K562 (cell line): ENCODE results near the gene KLHL12. TPM values are rescaled to one million over a fixed set of nuclear protein-coding genes. Genes with fewer than 3 reads are reported as not detected.

Experiments
- ASH1L ChIP-seq: fragments of 450-650 bp; IDR thresholded peaks from 2 replicates; pipeline ENCODE4 v1.6.1; 2018; ENCODE audit warnings: borderline replicate concordance, mild to moderate bottlenecking, low read depth; ENCODE audit not compliant: partially characterized antibody
- CCNT2 ChIP-seq: IDR thresholded peaks from 2 replicates; pipeline ENCODE4 v1.6.1; 2011; ENCODE audit warnings: borderline replicate concordance, low read depth, mild to moderate bottlenecking, moderate library complexity, mixed read lengths, low read length; ENCODE audit not compliant: insufficient read length; ENCODE audit errors: extremely low read depth
- GABPB2 ChIP-seq: fragments of 250-450 bp; sonication (Bioruptor Pico); conservative IDR thresholded peaks from 2 replicates; pipeline ENCODE4 v1.5.1; 2021; ENCODE audit warnings: mild to moderate bottlenecking
- JUND ChIP-seq, 2 experiments: IDR thresholded peaks; 2 replicates in 1 of 2; 3 replicates in 1 of 2; pipeline ENCODE4 v1.6.1; 2011; ENCODE audit warnings: borderline replicate concordance in 2 of 2, low read depth in 2 of 2, low read length in 2 of 2, improper control_type of control experiment in 1 of 2, missing biosample characterization in 1 of 2, missing genetic modification characterization in 1 of 2, missing genetic modification reagents in 1 of 2
- KDM2B ChIP-seq: fragments of 250-450 bp; sonication (Bioruptor Pico); IDR thresholded peaks from 2 replicates; pipeline ENCODE4 v1.8.0; 2021; ENCODE audit warnings: mild to moderate bottlenecking, moderate library complexity
- SMARCE1 ChIP-seq: fragments of 450-650 bp; IDR thresholded peaks from 2 replicates; pipeline ENCODE4 v1.7.1; 2016; ENCODE audit warnings: mild to moderate bottlenecking
- SUPT5H ChIP-seq: fragments of 450-650 bp; IDR thresholded peaks from 2 replicates; pipeline ENCODE4 v1.6.1; 2016
- TAF1 ChIP-seq: IDR thresholded peaks from 2 replicates; pipeline ENCODE4 v1.6.1; 2011; ENCODE audit warnings: mild to moderate bottlenecking, low read length, moderate library complexity; ENCODE audit not compliant: insufficient read depth, control insufficient read depth, severe bottlenecking; ENCODE audit errors: extremely low read depth
- ZNF23 ChIP-seq: fragments of 250-450 bp; sonication (Bioruptor Pico); IDR thresholded peaks from 2 replicates; pipeline ENCODE4 v1.4.0; 2020; ENCODE audit warnings: mild to moderate bottlenecking
- ZNF282 ChIP-seq: sonication (generic); formaldehyde crosslinking; IDR thresholded peaks from 2 replicates; pipeline ENCODE4 v1.8.1; 2023; ENCODE audit warnings: missing genetic modification reagents
- ZNF316 ChIP-seq: fragments of 450-650 bp; IDR thresholded peaks from 2 replicates; pipeline ENCODE4 v1.6.1; 2016
- ZNF551 ChIP-seq: fragments of 250-450 bp; sonication (Bioruptor Pico); IDR thresholded peaks from 2 replicates; pipeline ENCODE4 v1.5.0; 2021; ENCODE audit warnings: mild to moderate bottlenecking, moderate library complexity
- ZNF668 ChIP-seq: fragments of 250-450 bp; sonication (Bioruptor Pico); IDR thresholded peaks from 2 replicates; pipeline ENCODE4 v1.8.0; 2022; ENCODE audit warnings: mild to moderate bottlenecking, inconsistent platforms
- polyA plus RNA-seq, 8 experiments: library from polyadenylated mRNA; depleted of rRNA in 4 of 8; stranded (reverse) in 5 of 8; unstranded in 3 of 8; fragments of >200 nt; fragmentation: Nextera tagmentation in 2 of 8; fragmentation: Illumina TruSeq in 1 of 8; extraction: Ambion mirVana in 2 of 8; extraction: Trizol in 1 of 8; gene quantifications; 2 replicates each; pipeline versions ENCODE4 v1.2.1 to v1.2.3, GENCODE V29; 2011 to 2014; ENCODE audit warnings: inconsistent platforms in 1 of 8, missing spikeins in 1 of 8
- total RNA-seq, 7 experiments: library from RNA; depleted of rRNA in 6 of 7; stranded (reverse); fragments of >200 nt in 6 of 7; fragmentation: Illumina TruSeq in 2 of 7; extraction: Trizol in 2 of 7; gene quantifications; 2 replicates each; pipeline versions ENCODE4 v1.2.1 to v1.2.3, GENCODE V29; 2011 to 2021; ENCODE audit warnings: low replicate concordance in 1 of 7
- TF ChIP-seq, protein P1 (sequence below): IDR thresholded peaks from 2 replicates; pipeline ENCODE4 v1.6.1; 2014; ENCODE audit warnings: antibody characterized with exemption
- TF ChIP-seq, protein P2 (sequence below), 3 experiments: IDR thresholded peaks in 2 of 3; conservative IDR thresholded peaks in 1 of 3; 2 replicates each; pipeline ENCODE4 v1.5.1; 2011 to 2012; ENCODE audit warnings: low read length in 3 of 3, mild to moderate bottlenecking in 3 of 3, control low read depth in 2 of 3, improper control_type of control experiment in 1 of 3, inconsistent platforms in 1 of 3, low read depth in 1 of 3, mixed read lengths in 1 of 3, moderate library complexity in 1 of 3; ENCODE audit not compliant: insufficient read depth in 2 of 3
- TF ChIP-seq, protein P3 (sequence below): fragments of 250-450 bp; sonication (Bioruptor Pico); IDR thresholded peaks from 2 replicates; pipeline ENCODE4 v1.9.0; 2021; ENCODE audit warnings: mild to moderate bottlenecking, inconsistent platforms
- TF ChIP-seq, protein P4 (sequence below): sonication (generic); formaldehyde crosslinking; IDR thresholded peaks from 2 replicates; pipeline ENCODE4 v1.8.1; 2023; ENCODE audit warnings: mild to moderate bottlenecking, missing genetic modification reagents, moderate library complexity
- TF ChIP-seq, protein P5 (sequence below): sonication (generic); formaldehyde crosslinking; IDR thresholded peaks from 2 replicates; pipeline ENCODE4 v1.8.0; 2022; ENCODE audit warnings: missing genetic modification reagents, mild to moderate bottlenecking, moderate library complexity, borderline replicate concordance

KLHL12 gene
- total and polyA plus RNA-seq, 9 of the 15 experiments (the other 6 are each of a cell fraction or from before 2014, with no cell fraction given), result 23.1 to 85.1 (median 35.0) TPM

DNA sequence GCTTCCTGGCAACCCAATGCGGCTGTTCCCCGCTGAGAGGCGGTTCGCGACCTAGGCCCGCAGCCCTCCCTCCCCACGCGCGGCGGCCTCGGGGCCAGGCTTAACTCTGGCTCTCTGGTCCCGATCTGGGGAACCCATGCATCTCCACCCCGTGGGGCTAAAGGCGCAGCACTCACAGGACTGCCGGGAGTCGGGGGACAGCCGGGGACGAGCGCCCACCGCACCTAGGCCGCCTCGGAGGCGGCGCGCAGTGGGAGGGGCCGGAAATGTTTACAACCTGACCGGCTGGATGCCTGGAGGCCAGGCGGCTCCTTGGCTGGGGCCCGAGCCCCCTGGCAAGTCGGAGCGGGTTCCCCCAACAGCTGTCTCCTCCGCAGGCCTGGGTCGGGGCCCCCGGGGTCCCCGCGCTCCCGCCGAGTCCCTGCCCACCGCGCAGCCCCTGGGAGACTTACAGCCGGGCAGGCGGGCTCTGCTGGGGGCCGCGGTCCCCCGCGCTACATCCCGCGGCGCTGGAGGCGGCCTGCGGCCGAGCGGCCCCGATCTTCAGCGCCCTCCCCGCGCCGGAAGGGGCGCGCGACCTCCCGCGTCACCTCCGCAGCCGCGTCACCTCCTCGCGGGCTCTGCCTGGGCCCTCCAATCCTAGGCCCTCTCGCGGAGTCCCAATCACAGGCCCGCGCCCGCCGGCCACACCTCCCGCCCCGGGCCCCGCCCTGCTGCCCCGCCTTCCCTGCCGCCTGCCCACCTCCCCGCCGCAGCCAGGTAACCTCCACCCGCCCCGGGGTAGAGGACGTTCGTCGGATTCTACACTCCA is 30.9 kb upstream of the KLHL12 start, which contains the start of gene ADIPOR1 (continued):
- TF ChIP-seq ZNF316 (no peak), JUND (IDR thresholded peaks at IDR 0.05; ENCODE audit: borderline replicate concordance, low read depth, low read length) (peak; percentile 69), JUND (tag; IDR thresholded peaks at IDR 0.05; ENCODE audit: borderline replicate concordance, low read depth, low read length) (no peak; the same call in 2 of the 3 replicates), CCNT2 (peak; percentile 92), ZNF668 (CRISPR knock-in tag) (0 out of 2 replicates have a peak, but pooled peaks have one; percentile 51), ZNF551 (CRISPR knock-in tag) (no peak), KDM2B (CRISPR knock-in tag) (peak; percentile 47; the same call in 1 of the 2 replicates), ASH1L (no peak), SUPT5H (0 out of 2 replicates have a peak, but pooled peaks have one; percentile 64), TAF1 (peak; percentile 72), ZNF23 (CRISPR knock-in tag) (no peak), SMARCE1 (peak; percentile 32; the same call in 1 of the 2 replicates), GABPB2 (0 out of 2 replicates have a peak, but pooled peaks have one; percentile 33), ZNF282 (CRISPR knock-in tag) (peak; percentile 65; the same call in 1 of the 2 replicates)
- TF ChIP-seq, protein P1, sequence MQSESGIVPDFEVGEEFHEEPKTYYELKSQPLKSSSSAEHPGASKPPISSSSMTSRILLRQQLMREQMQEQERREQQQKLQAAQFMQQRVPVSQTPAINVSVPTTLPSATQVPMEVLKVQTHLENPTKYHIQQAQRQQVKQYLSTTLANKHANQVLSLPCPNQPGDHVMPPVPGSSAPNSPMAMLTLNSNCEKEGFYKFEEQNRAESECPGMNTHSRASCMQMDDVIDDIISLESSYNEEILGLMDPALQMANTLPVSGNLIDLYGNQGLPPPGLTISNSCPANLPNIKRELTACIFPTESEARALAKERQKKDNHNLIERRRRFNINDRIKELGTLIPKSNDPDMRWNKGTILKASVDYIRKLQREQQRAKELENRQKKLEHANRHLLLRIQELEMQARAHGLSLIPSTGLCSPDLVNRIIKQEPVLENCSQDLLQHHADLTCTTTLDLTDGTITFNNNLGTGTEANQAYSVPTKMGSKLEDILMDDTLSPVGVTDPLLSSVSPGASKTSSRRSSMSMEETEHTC, result no peak
- TF ChIP-seq, protein P2, sequence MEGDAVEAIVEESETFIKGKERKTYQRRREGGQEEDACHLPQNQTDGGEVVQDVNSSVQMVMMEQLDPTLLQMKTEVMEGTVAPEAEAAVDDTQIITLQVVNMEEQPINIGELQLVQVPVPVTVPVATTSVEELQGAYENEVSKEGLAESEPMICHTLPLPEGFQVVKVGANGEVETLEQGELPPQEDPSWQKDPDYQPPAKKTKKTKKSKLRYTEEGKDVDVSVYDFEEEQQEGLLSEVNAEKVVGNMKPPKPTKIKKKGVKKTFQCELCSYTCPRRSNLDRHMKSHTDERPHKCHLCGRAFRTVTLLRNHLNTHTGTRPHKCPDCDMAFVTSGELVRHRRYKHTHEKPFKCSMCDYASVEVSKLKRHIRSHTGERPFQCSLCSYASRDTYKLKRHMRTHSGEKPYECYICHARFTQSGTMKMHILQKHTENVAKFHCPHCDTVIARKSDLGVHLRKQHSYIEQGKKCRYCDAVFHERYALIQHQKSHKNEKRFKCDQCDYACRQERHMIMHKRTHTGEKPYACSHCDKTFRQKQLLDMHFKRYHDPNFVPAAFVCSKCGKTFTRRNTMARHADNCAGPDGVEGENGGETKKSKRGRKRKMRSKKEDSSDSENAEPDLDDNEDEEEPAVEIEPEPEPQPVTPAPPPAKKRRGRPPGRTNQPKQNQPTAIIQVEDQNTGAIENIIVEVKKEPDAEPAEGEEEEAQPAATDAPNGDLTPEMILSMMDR (IDR thresholded peaks at IDR 0.05 in 2 of 3, conservative IDR thresholded peaks at IDR 0.05 in 1 of 3; ENCODE audit: insufficient read depth in 2 of 3, low read depth in 1 of 3, low read length in 3 of 3), result peak in 2 of 3 experiments; percentile 3 to 21; a peak in 1 of 6 replicates
- TF ChIP-seq, protein P3, sequence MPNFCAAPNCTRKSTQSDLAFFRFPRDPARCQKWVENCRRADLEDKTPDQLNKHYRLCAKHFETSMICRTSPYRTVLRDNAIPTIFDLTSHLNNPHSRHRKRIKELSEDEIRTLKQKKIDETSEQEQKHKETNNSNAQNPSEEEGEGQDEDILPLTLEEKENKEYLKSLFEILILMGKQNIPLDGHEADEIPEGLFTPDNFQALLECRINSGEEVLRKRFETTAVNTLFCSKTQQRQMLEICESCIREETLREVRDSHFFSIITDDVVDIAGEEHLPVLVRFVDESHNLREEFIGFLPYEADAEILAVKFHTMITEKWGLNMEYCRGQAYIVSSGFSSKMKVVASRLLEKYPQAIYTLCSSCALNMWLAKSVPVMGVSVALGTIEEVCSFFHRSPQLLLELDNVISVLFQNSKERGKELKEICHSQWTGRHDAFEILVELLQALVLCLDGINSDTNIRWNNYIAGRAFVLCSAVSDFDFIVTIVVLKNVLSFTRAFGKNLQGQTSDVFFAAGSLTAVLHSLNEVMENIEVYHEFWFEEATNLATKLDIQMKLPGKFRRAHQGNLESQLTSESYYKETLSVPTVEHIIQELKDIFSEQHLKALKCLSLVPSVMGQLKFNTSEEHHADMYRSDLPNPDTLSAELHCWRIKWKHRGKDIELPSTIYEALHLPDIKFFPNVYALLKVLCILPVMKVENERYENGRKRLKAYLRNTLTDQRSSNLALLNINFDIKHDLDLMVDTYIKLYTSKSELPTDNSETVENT (CRISPR knock-in tag), result peak; percentile 97
- TF ChIP-seq, protein P4, sequence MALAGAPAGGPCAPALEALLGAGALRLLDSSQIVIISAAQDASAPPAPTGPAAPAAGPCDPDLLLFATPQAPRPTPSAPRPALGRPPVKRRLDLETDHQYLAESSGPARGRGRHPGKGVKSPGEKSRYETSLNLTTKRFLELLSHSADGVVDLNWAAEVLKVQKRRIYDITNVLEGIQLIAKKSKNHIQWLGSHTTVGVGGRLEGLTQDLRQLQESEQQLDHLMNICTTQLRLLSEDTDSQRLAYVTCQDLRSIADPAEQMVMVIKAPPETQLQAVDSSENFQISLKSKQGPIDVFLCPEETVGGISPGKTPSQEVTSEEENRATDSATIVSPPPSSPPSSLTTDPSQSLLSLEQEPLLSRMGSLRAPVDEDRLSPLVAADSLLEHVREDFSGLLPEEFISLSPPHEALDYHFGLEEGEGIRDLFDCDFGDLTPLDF (CRISPR knock-in tag), result peak; percentile 56; the same call in 1 of the 2 replicates
- TF ChIP-seq, protein P5, sequence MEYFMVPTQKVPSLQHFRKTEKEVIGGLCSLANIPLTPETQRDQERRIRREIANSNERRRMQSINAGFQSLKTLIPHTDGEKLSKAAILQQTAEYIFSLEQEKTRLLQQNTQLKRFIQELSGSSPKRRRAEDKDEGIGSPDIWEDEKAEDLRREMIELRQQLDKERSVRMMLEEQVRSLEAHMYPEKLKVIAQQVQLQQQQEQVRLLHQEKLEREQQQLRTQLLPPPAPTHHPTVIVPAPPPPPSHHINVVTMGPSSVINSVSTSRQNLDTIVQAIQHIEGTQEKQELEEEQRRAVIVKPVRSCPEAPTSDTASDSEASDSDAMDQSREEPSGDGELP (CRISPR knock-in tag), result peak; percentile 30; the same call in 1 of the 2 replicates
